Epithelial cell of proximal tubule (primary cell): ENCODE data around the gene ZC3H12A. TPM values are rescaled to one million over a fixed set of nuclear protein-coding genes. Genes with fewer than 3 reads are reported as not detected.

Experiments used
- DNase-seq: peaks from one replicate; pipeline ENCODE4 v3.0.0-alpha.2; 2011; ENCODE audit warnings: low read depth
- H3K4me3 ChIP-seq: 2 replicates; pipeline ENCODE4 v1.5.1; 2011; ENCODE audit warnings: low read depth, mild to moderate bottlenecking, low read length
- CTCF ChIP-seq: conservative IDR thresholded peaks from 2 replicates; pipeline ENCODE4 v1.5.1; 2012; ENCODE audit warnings: low read depth, mild to moderate bottlenecking, low read length
- total RNA-seq: library from RNA; depleted of rRNA; stranded (reverse); fragments of >200 nt; gene quantifications from 2 replicates; pipeline ENCODE4 v1.2.3, GENCODE V29; 2015

The ZC3H12A gene
- total RNA-seq, 1 donor from 2014 or later: 16.0 TPM

DNA sequence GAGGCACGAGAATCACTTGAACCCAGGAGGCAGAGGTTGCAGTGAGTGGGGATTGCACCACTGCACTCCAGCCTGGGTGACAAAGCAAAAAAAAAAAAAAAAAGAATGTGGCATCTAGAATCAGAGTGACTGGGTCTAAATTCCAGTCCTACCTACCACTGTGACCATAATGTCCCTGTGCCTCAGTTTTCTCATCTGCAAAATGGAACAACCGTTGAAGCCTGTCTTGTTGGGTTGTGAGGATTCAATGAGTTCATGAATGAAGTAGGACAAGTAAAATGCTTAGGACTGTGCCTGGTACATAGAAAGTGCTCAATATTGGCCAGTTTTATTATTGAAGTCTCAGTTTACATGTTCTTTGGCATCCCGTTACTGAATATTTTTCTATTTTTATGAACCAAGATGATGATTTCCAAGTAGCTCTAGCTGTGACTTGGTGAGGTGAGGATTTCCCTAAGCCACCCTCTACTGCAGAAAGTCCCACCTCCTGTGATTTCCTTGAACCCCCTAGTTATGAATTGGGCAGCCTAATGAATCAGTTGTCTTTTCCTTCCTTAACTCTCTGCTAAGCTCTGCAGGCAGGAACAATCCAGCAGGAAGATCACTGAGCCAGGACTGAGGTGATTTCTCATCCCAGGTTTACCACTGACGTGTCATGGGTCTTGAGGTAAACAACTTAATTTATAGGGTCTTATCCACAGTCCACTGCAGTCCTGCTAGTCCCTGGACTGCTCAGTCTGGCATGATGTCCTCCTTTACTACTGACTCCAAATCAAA, 59.1 kb downstream of the ZC3H12A start:
- no peak overlapping the region for H3K4me3 ChIP-seq
- DNase-seq: no peak
- TF ChIP-seq CTCF: no peak

Other genes with a start within 250 kb of the ZC3H12A start
- gene MEAF6, start 40.2 kb downstream of the ZC3H12A start, total RNA-seq: 64.2 and 73.1 TPM in 2 replicates
- gene SNIP1, start 79.7 kb downstream of the ZC3H12A start, total RNA-seq: 6.8 and 8.3 TPM in 2 replicates
- gene DNALI1, start 82.4 kb downstream of the ZC3H12A start, total RNA-seq: 3.5 and 16.4 TPM in 2 replicates
- 58.1 and 74.6 TPM in 2 replicates for gene GNL2, start 121.4 kb downstream of the ZC3H12A start, total RNA-seq
- not detected in 2 replicates for gene RSPO1, start 160.3 kb downstream of the ZC3H12A start, total RNA-seq
- 42.2 and 60.0 TPM in 2 replicates for gene CDCA8, start 217.9 kb downstream of the ZC3H12A start, total RNA-seq